Adipocyte (in vitro differentiated cells): ENCODE data around the gene BTRC.
A peak's percentile ranks its signal among the peaks of the same experiment; 100 is the strongest.

Source experiments
- DNase-seq: peaks from one replicate; pipeline ENCODE4 v3.0.0-alpha.2; 2015; ENCODE audit warnings: low read depth
- H3K27me3 ChIP-seq: replicated peaks from 2 replicates; pipeline ENCODE4 v1.7.0; 2013; ENCODE audit warnings: mild to moderate bottlenecking, low read length, moderate library complexity; ENCODE audit not compliant: control insufficient read depth, insufficient read depth
- H3K36me3 ChIP-seq: 2 replicates; pipeline ENCODE4 v1.7.0; 2013; ENCODE audit warnings: low read length, mild to moderate bottlenecking, moderate library complexity; ENCODE audit not compliant: control insufficient read depth, insufficient read depth, severe bottlenecking
- H3K4me1 ChIP-seq: 2 replicates; pipeline ENCODE4 v1.7.0; 2013; ENCODE audit warnings: mild to moderate bottlenecking, low read length, moderate library complexity; ENCODE audit not compliant: control insufficient read depth, insufficient read depth
- H3K4me3 ChIP-seq: 2 replicates; pipeline ENCODE4 v1.7.0; 2013; ENCODE audit warnings: mild to moderate bottlenecking, low read length, moderate library complexity
- H3K9ac ChIP-seq: 2 replicates; pipeline ENCODE4 v1.7.0; 2013; ENCODE audit warnings: mild to moderate bottlenecking, low read length, moderate library complexity
- H3K9me3 ChIP-seq: 2 replicates; pipeline ENCODE4 v1.7.0; 2013; ENCODE audit warnings: mild to moderate bottlenecking, low read length, moderate library complexity; ENCODE audit not compliant: control insufficient read depth

BTRC gene

DNA sequence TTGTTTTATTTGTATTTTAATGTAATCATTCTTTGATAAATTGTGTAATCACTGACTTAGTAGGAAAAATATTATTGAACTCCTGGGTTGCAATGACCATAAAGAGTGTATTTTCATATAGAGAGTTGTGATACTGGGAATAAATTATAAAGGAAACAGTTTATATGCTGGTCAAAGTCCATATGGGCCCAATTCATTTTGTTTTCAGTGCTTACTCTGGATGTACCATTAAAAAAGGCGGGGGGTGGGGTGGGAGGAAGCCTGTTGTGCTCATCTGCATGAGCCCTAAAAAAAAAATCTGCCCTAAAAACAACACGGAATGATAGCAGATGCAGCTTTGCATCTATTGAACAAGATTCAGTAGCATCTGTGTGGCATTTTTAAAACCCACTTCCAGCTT is 114.2 kb downstream of the BTRC start:
- H3K4me3 ChIP-seq, result no peak overlapping the region
- H3K4me1 ChIP-seq, result peaks cover 9% of the 10 kb centered on the region
- no peaks in the 10 kb centered on the region for H3K9me3 ChIP-seq
- no peak overlapping the region for H3K9ac ChIP-seq
- no peaks in the 10 kb centered on the region for H3K36me3 ChIP-seq
- DNase-seq, result no peak
- no peaks in the 10 kb centered on the region for H3K27me3 ChIP-seq

- no peak overlapping the region for H3K9ac ChIP-seq
- peaks cover 7% of the 10 kb centered on the region for H3K36me3 ChIP-seq
- H3K27me3 ChIP-seq, result no peaks in the 10 kb centered on the region
- no peaks in the 10 kb centered on the region for H3K9me3 ChIP-seq
- H3K4me3 ChIP-seq, result no peak overlapping the region
- no peak for DNase-seq
- no peaks in the 10 kb centered on the region for H3K4me1 ChIP-seq
These were observed 122.4 kb downstream of the BTRC start for GRCh38 chr10:101476383-101476782.

DNA sequence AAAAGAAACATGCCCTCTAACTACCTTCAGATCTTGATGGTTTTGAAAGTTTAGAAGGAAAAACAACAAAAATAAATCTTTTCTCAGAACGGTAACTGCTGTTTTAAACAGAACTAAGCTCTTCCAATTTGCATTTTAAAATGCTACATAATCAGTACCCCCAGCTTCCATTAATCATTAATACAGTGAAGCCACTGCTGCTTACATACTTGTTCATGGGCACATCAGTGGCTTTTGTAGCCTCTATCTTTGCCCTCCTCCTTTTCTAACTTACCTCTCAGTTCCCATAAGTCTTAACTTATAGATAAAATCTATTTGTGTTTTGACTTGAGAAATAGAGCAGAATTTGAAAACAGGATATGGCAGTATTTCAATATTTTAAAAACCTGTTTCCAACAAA is 125.0 kb downstream of the BTRC start:
- DNase-seq, result no peak
- Histone ChIP-seq H3K9me3 (no peaks in the 10 kb centered on the region), H3K36me3 (peaks cover 7% of the 10 kb centered on the region), H3K9ac (no peak overlapping the region), H3K4me1 (no peaks in the 10 kb centered on the region), H3K4me3 (no peak overlapping the region), H3K27me3 (no peaks in the 10 kb centered on the region)

- H3K9me3 ChIP-seq, result no peaks in the 10 kb centered on the region
- no peak for DNase-seq
- no peak overlapping the region for H3K9ac ChIP-seq
- H3K4me3 ChIP-seq, result no peak overlapping the region
- H3K36me3 ChIP-seq, result peaks cover 7% of the 10 kb centered on the region
- H3K27me3 ChIP-seq, result no peaks in the 10 kb centered on the region
- H3K4me1 ChIP-seq, result no peaks in the 10 kb centered on the region
These were observed 127.3 kb downstream of the BTRC start for GRCh38 chr10:101481256-101481655.

DNA sequence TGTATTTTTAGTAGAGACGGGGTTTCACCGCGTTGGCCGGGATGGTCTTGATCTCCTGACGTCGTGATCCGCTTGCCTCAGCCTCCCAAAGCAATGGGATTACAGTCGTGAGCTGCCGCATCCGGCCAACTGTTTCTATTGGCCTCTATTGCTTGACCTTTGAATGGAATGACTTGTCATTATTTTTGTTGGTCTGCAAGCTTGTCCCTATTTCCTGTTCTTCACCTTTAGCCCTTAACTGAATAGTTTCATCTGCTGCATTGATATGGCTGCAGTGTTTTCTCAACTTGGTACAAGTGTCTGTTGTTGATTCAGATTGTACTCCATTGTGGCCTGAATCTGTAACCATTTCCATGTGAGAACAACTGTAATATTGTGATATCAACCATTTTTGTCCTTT is 128.6 kb downstream of the BTRC start:
- Histone ChIP-seq H3K9ac (no peak overlapping the region), H3K27me3 (no peaks in the 10 kb centered on the region), H3K9me3 (no peaks in the 10 kb centered on the region), H3K4me3 (no peak overlapping the region), H3K36me3 (peaks cover 7% of the 10 kb centered on the region), H3K4me1 (no peaks in the 10 kb centered on the region)
- no peak for DNase-seq

GRCh38 chr10:101484175-101484745 is 130.3 kb downstream of the BTRC start:
- H3K27me3 ChIP-seq, result no peaks in the 10 kb centered on the region
- no peak for DNase-seq
- H3K4me1 ChIP-seq, result no peaks in the 10 kb centered on the region
- H3K36me3 ChIP-seq, result peaks cover 7% of the 10 kb centered on the region
- H3K9me3 ChIP-seq, result no peaks in the 10 kb centered on the region
- no peak overlapping the region for H3K4me3 ChIP-seq
- H3K9ac ChIP-seq, result no peak overlapping the region

DNA sequence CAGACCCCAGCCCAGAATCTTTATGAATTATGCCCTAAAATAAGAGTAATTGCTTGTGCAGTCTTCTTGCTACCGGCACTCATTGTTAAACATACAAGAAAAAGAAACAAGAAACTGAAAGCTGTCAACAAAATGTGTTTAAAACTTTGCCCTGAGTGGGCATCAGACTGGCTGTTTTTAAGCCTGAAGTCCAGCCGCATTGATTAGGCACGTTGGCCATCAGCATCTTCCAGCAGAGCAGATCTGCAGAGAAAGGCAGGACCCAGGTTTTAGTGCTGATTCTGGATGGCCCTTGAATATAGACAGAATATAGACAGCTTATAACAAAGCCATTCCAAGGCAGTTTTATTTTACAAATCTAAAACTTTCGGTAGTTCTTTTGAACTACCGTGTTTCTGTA is 131.2 kb downstream of the BTRC start:
- Histone ChIP-seq H3K4me3 (no peak overlapping the region), H3K9ac (no peak overlapping the region), H3K9me3 (no peaks in the 10 kb centered on the region), H3K4me1 (no peaks in the 10 kb centered on the region), H3K36me3 (peaks cover 4% of the 10 kb centered on the region), H3K27me3 (no peaks in the 10 kb centered on the region)
- DNase-seq, result no peak

DNA sequence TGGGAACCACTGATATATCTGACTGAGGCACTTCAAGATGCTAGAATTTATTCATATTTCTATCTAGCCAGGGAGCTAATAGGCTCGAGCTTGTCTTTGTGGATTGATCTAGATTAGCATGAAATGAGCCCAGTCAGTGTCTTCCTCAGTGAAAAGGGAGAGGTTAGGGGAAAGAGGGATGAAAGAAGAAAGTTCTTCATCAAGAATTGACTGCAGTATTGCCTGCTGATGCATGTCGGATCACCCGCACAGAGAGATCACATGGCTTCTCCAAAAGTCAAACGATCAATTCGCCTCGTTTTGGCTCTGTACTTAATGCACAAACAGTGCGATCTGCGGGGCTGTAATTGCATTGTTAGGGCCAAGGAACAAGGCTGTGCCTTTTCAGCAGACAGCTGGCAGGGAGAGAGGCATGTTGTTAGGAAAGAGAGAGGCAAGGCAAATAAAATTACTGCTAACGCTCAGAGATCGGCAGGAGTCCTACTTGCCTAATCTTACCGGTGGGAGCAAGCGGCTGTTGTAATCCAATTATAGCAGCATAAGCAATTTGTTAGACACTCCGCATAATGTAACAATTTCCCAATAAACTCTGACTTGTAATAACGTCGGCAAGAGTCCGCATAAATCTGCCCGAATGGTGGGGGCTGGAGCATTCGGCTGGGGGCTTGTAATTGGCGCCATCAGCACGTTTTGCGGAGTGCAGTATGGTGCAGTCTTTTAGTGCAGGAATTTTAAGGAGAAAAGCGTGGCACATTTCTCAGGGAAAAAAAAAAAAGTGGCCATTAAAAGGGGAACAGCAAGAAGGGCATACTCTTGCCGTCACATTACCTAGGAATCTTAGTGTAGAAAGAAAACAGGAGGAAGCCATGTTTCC is 132.0 kb downstream of the BTRC start:
- Histone ChIP-seq H3K36me3 (no peaks in the 10 kb centered on the region), H3K9ac (no peak overlapping the region), H3K9me3 (no peaks in the 10 kb centered on the region), H3K4me3 (no peak overlapping the region), H3K27me3 (no peaks in the 10 kb centered on the region), H3K4me1 (no peaks in the 10 kb centered on the region)
- no peak for DNase-seq

- H3K36me3 ChIP-seq, result no peaks in the 10 kb centered on the region
- H3K4me3 ChIP-seq, result no peak overlapping the region
- H3K9ac ChIP-seq, result no peak overlapping the region
- H3K4me1 ChIP-seq, result no peaks in the 10 kb centered on the region
- H3K27me3 ChIP-seq, result no peaks in the 10 kb centered on the region
- H3K9me3 ChIP-seq, result no peaks in the 10 kb centered on the region
- no peak for DNase-seq
These were observed 133.4 kb downstream of the BTRC start for GRCh38 chr10:101487399-101487798.

GRCh38 chr10:101489355-101489754 is 135.4 kb downstream of the BTRC start:
- no peaks in the 10 kb centered on the region for H3K4me1 ChIP-seq
- no peaks in the 10 kb centered on the region for H3K9me3 ChIP-seq
- DNase-seq, result peak; percentile 65
- H3K36me3 ChIP-seq, result no peaks in the 10 kb centered on the region
- no peak overlapping the region for H3K4me3 ChIP-seq
- H3K27me3 ChIP-seq, result no peaks in the 10 kb centered on the region
- no peak overlapping the region for H3K9ac ChIP-seq

- no peak overlapping the region for H3K9ac ChIP-seq
These were observed 136.1 kb downstream of the BTRC start for GRCh38 chr10:101490026-101490425.

More at GRCh38 chr10:101490026-101490425, 136.1 kb downstream of the BTRC start:
- H3K4me3 ChIP-seq, result no peak overlapping the region
- no peaks in the 10 kb centered on the region for H3K4me1 ChIP-seq
- H3K9me3 ChIP-seq, result no peaks in the 10 kb centered on the region
- DNase-seq, result no peak
- no peaks in the 10 kb centered on the region for H3K36me3 ChIP-seq
- no peaks in the 10 kb centered on the region for H3K27me3 ChIP-seq
